Small intestine (tissue), 7 donors: Measurements from ENCODE around the gene PRR9. TPM values are rescaled to one million over a fixed set of nuclear protein-coding genes. Genes with fewer than 3 reads are reported as not detected.

Source experiments
- DNase-seq, 2 donors: peaks; one replicate each; pipeline versions ENCODE4 v3.0.0 to v3.0.0-alpha.2; 2013
- FAIRE-seq: peaks from 2 replicates; lab custom pipeline; 2012; peaks lifted over from hg19 to GRCh38; lab: Jason Lieb, UNC
- H3K27ac ChIP-seq, 3 donors: one replicate each; pipeline ENCODE4 v1.5.1; 2013; ENCODE audit warnings: low read length in 2 of 3, mild to moderate bottlenecking in 2 of 3, control low read depth in 1 of 3, inconsistent platforms in 1 of 3, low read depth in 1 of 3, moderate library complexity in 1 of 3
- H3K27me3 ChIP-seq, 3 donors: one replicate each; pipeline ENCODE4 v1.6.1; 2013; ENCODE audit warnings: low read length in 3 of 3, inconsistent platforms in 1 of 3; ENCODE audit not compliant: control insufficient read depth in 3 of 3, insufficient read depth in 3 of 3
- H3K36me3 ChIP-seq, 3 donors: one replicate each; pipeline ENCODE4 v1.6.1; 2013; ENCODE audit warnings: low read length in 3 of 3, inconsistent platforms in 1 of 3, low read depth in 1 of 3, mild to moderate bottlenecking in 1 of 3, moderate library complexity in 1 of 3; ENCODE audit not compliant: control insufficient read depth in 3 of 3, insufficient read depth in 2 of 3
- H3K4me1 ChIP-seq, 3 donors: one replicate each; pipeline ENCODE4 v1.6.1; 2013; ENCODE audit warnings: low read length in 2 of 3, inconsistent platforms in 1 of 3, low read depth in 1 of 3, mild to moderate bottlenecking in 1 of 3, moderate library complexity in 1 of 3; ENCODE audit not compliant: control insufficient read depth in 3 of 3, insufficient read depth in 2 of 3
- H3K4me3 ChIP-seq, 3 donors: one replicate each; pipeline ENCODE4 v1.5.1; 2013; ENCODE audit warnings: low read length in 3 of 3, control low read depth in 1 of 3, inconsistent platforms in 1 of 3, low read depth in 1 of 3, mild to moderate bottlenecking in 1 of 3, moderate library complexity in 1 of 3
- H3K9me3 ChIP-seq, 2 donors: one replicate each; pipeline ENCODE4 v1.6.1; 2013; ENCODE audit warnings: low read depth in 1 of 2, low read length in 1 of 2; ENCODE audit not compliant: control insufficient read depth in 2 of 2, insufficient read depth in 1 of 2
- whole genome bisulfite sequencing, 3 donors: extraction: QIAGEN DNeasy Blood & Tissue Kit; methylation state at CpG; one replicate each; pipeline ENCODE4 v1.1.7; 2013; 5-methylcytosine and 5-hydroxymethylcytosine counted together
- polyA plus RNA-seq, 4 donors: library from polyadenylated mRNA; stranded (reverse) in 3 of 4; unstranded in 1 of 4; fragments of 200-250 nt in 3 of 4; fragments of 120-200 nt in 1 of 4; gene quantifications; one replicate each; pipeline versions ENCODE4 v1.2.1 to v1.2.3, GENCODE V29; 2013
- donor health status: healthy with polysubstance abuse.
- donor health status: control.
- donor health status: control.
- donor health status: Bipolar disorder and iron deficiency.
- donor health status: healthy.

The PRR9 gene
- polyA plus RNA-seq, 4 donors: not detected

DNA sequence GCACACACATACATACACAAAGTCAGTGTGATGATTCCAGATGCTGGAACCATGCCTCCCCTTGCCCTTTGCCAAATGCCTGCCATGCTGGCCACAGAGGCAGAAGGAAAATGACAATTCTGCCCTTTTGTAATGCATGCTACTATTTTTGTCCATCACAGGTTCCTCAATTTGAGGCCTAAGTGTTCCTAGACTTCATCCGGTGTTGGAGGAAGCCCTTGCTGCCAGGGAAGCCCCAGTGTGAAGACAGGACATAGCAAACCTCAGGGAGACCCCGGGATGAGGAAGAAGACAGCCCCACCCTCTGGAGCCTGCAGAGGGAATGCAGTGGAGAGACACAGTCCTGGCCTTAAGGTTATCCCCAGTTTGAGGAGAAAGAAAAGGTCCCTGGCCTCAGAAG is 14.4 kb downstream of the PRR9 start:
- DNase-seq (no peak), FAIRE-seq (no peak)
- Histone ChIP-seq H3K9me3 (peaks cover 0 to 9% of the 10 kb centered on the region in 2 donors), H3K27ac (peak overlapping the region; percentile 46 to 96 (median 85)), H3K4me3 (no peak overlapping the region), H3K36me3 (no peaks in the 10 kb centered on the region), H3K27me3 (peaks cover 0 to 3% (median 2%) of the 10 kb centered on the region in 3 donors), H3K4me1 (peaks cover 0 to 33% (median 24%) of the 10 kb centered on the region in 3 donors)
- WGBS, 3 donors: 54 to 79% (median 70%) methylated on average over 2 of the region's 2 CpGs

DNA sequence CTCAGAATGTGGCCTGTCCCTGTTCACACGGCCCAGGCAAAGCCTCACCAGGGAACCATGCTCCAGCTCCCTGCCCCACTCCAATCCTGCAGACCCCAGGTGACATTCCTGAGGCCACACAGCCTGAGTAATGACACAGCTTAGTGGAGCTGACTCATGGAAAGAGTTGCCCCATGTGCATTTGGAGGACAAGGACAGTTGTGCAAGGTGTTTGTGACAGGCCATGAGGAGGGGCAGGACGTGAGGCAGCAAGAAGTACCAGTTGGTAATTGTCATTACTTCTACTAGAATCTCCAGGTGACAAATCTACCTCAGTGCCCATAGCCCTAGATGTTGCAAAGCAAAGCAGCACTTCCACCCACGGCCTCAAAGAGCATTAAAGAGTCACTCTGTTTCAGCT is 15.2 kb downstream of the PRR9 start:
- no peak overlapping the region for H3K4me3 ChIP-seq
- 58 to 84% (median 66%) methylated on average over 3 of the region's 3 CpGs for WGBS, 3 donors
- H3K27me3 ChIP-seq: peaks cover 0 to 3% (median 2%) of the 10 kb centered on the region in 3 donors
- peak; percentile 37 to 64 for DNase-seq
- no peaks in the 10 kb centered on the region for H3K36me3 ChIP-seq
- peaks cover 0 to 9% of the 10 kb centered on the region in 2 donors for H3K9me3 ChIP-seq
- no peak for FAIRE-seq
- H3K27ac ChIP-seq: peak overlapping the region in 2 of 3 donors; percentile 75 to 96
- H3K4me1 ChIP-seq: peaks cover 0 to 33% (median 24%) of the 10 kb centered on the region in 3 donors

DNA sequence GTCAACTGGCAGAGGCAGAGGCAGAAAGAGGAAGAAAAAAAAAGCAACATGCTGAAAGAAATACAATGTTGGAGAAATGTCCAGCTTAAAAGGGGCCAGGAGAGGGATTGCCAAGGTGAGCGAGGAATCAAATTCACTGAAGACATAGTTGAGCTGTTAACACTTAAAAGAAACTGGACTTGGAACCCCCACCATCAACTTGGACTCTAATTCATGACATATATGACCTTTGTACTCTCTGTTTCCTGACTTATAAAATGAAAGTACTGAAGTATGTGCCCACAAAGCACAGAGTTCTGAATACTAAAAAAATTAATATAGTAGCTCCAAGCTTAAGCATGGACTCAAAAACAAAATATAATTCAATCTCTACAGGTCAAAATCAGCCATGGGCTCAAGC is 16.1 kb downstream of the PRR9 start:
- Histone ChIP-seq H3K9me3 (peaks cover 0 to 9% of the 10 kb centered on the region in 2 donors), H3K36me3 (no peaks in the 10 kb centered on the region), H3K4me3 (no peak overlapping the region), H3K27ac (peak overlapping the region; percentile 3 to 96 (median 75)), H3K4me1 (peaks cover 0 to 33% (median 24%) of the 10 kb centered on the region in 3 donors), H3K27me3 (peaks cover 0 to 3% (median 2%) of the 10 kb centered on the region in 3 donors)
- peak; percentile 83 to 90 for DNase-seq
- FAIRE-seq: no peak
- WGBS, 3 donors: 14 to 52% (median 44%) methylated on average over 1 of the region's 1 CpG

DNA sequence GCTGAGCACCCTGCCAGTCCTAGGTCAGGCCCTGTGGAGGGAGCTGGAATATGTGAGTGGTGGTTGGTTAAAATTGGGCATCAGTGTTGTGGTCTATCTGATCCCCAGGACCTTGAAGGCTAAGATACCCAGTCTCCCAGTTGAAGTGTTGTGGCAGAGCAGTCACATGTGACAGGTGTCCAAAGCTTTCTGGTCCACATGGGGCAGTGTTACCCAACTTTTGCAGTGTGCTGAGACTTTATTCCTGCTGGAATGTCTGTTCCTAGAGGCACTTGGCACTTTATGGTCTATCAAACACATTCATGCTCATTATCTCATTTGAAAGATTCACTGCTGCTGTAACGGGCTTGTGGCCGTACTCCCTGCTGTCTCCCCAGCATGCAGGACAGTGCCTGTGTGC is 21.1 kb downstream of the PRR9 start:
- Histone ChIP-seq H3K36me3 (no peaks in the 10 kb centered on the region), H3K27ac (no peak overlapping the region), H3K9me3 (peaks cover 0 to 3% of the 10 kb centered on the region in 2 donors), H3K4me1 (peaks cover 0 to 6% (median 0%) of the 10 kb centered on the region in 3 donors), H3K27me3 (no peaks in the 10 kb centered on the region), H3K4me3 (no peak overlapping the region)
- FAIRE-seq: no peak
- 51 to 69% (median 67%) methylated on average over 2 of the region's 2 CpGs for WGBS, 3 donors
- peak; percentile 44 to 59 for DNase-seq

DNA sequence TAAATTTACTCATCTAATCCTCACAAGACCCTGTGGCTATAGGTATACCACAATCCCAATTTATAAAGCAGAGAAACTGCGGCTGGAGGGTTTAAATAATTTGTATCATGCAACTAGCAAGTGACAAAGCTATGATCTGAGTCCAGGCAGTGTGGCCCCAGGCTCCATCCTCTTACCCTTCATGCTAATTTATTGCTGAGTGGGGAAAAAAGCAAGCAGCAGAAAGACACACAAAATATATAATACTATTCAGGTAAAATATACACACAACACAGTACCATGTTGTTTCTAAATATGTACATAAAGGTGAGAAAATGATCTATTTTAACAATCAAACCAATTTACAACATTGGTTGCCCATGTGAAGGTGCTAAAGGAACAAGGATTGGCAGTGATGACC is 24.8 kb downstream of the PRR9 start:
- Histone ChIP-seq H3K27ac (no peak overlapping the region), H3K36me3 (no peaks in the 10 kb centered on the region), H3K4me1 (no peaks in the 10 kb centered on the region), H3K4me3 (no peak overlapping the region), H3K27me3 (peaks cover 0 to 3% (median 3%) of the 10 kb centered on the region in 3 donors), H3K9me3 (no peaks in the 10 kb centered on the region)
- 84 to 89% (median 85%) methylated on average over 1 of the region's 1 CpG for whole genome bisulfite sequencing, 3 donors
- FAIRE-seq: no peak
- DNase-seq: no peak

DNA sequence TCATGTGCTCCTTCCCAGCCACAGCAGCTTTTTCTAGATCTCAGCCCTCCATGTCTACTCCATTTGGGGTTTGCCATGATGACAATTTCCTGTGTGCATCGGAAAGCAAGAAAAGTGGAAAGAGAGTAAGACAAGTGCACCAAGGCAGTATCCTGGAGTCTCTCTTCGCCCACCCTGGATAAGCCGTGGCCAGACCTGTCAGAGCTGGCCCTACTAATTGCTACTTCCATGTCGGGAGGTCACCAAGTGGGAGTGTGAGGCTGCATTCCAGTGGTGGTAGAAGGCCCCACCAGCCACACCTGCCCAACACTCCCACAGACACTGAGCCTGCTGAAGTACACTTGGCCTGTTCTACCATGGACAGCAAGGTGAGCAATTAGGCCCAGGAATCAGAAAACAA is 28.1 kb downstream of the PRR9 start:
- no peak for DNase-seq
- H3K27me3 ChIP-seq: peaks cover 0 to 3% (median 3%) of the 10 kb centered on the region in 3 donors
- no peak overlapping the region for H3K27ac ChIP-seq
- H3K4me3 ChIP-seq: no peak overlapping the region
- no peaks in the 10 kb centered on the region for H3K9me3 ChIP-seq
- no peaks in the 10 kb centered on the region for H3K4me1 ChIP-seq
- FAIRE-seq: no peak
- 83 to 89% (median 87%) methylated on average over 4 of the region's 4 CpGs for WGBS, 3 donors
- H3K36me3 ChIP-seq: no peaks in the 10 kb centered on the region

DNA sequence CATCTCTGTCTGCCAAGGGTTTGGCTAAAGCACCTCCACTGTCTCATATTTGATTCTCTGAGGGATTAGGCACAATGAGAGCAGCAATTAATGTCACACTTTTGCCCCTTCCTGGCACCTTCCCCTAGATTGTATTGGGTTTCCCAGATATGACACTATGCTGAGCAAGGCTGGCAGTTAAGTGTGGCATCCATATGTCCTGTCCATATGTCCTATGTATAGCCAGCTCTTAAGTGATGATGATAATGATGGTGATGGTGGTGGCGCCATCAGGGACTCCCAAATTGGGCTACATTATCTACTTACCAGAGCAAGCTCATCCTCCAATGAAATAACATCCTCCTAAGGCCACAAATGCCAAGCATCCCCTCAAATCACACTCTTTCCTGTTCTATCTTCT is 28.6 kb downstream of the PRR9 start:
- Histone ChIP-seq H3K4me1 (no peaks in the 10 kb centered on the region), H3K4me3 (no peak overlapping the region), H3K27ac (no peak overlapping the region), H3K9me3 (no peaks in the 10 kb centered on the region), H3K36me3 (no peaks in the 10 kb centered on the region), H3K27me3 (peaks cover 0 to 3% (median 3%) of the 10 kb centered on the region in 3 donors)
- FAIRE-seq (no peak), DNase-seq (no peak)
- WGBS, 3 donors: 67 to 86% (median 85%) methylated on average over 1 of the region's 1 CpG

DNA sequence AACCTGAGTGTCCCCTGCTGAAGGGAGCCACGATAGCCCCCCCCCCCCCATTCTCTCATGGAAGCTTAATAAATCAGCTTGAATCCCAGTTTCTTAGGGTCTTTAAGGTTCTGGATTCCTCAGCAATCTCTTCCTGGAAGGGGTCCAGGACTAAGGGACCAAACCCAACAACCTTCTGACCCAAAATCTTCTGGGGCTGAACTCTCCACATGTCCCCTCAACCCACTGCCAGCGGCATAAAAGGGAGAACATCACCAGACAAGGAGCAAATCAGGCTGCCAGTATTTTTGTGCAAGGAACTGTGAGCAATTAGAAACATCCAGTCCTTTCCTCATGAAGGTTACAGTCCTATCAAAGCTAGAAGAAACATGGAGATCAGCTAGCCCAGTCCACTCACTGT is 29.4 kb downstream of the PRR9 start:
- WGBS, 3 donors: 72 to 85% (median 76%) methylated on average over 2 of the region's 2 CpGs
- no peak overlapping the region for H3K27ac ChIP-seq
- no peak overlapping the region for H3K4me3 ChIP-seq
- no peaks in the 10 kb centered on the region for H3K36me3 ChIP-seq
- no peaks in the 10 kb centered on the region for H3K4me1 ChIP-seq
- FAIRE-seq (no peak), DNase-seq (no peak)
- no peaks in the 10 kb centered on the region for H3K9me3 ChIP-seq
- H3K27me3 ChIP-seq: peaks cover 0 to 3% (median 3%) of the 10 kb centered on the region in 3 donors
